C4-2B (cell line): Measurements from ENCODE around the gene MBD3.

Experiments
- H3K27ac ChIP-seq: fragments of 450-650 bp; 2 replicates; pipeline ENCODE4 v1.5.1; 2017
- ZFX ChIP-seq: fragments of 450-650 bp; IDR thresholded peaks from 2 replicates; pipeline ENCODE4 v1.6.1; 2017
- TF ChIP-seq, protein P1 (sequence below): fragments of 450-650 bp; conservative IDR thresholded peaks from 2 replicates; pipeline ENCODE4 v1.5.1; 2017; ENCODE audit warnings: mild to moderate bottlenecking

Gene MBD3

DNA sequence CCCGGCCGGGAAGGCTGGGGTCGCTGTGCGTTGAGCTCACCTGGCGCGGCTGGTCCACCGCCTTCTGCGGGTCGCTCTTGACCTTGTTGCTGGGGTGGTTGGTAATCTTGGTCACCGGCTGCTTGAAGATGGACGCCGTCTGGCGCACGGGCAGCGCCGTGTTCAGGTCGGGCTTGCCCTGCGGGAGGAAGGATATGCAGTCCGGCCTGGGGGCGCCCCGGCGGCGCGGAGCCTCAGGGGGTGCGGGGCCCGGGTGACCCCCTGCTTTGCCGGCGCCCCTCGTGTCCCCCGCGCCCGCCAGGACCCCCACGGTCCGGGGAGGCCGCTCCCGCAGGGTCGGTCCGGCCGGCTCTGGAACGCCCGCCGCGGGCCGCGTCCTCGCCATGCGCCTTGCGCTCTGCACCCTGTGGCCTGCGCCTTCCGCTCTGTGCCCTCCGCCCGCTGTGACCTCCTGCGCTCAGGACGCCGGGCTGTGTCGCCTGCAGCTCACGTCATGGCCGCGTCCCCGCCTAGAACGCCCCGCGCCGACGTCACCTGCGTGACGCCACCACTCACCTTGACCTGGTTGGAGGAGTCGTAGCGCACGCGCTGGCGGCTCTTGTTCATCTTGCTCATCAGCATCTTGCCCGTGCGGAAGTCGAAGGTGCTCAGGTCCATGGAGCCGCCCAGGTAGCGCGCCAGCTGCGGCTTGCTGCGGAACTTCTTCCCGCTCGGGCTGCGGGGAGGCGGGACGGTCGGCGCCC lies 8.0 kb downstream of the MBD3 start:
- no peak overlapping the region for H3K27ac ChIP-seq
- TF ChIP-seq ZFX = no peak
- TF ChIP-seq, protein P1, sequence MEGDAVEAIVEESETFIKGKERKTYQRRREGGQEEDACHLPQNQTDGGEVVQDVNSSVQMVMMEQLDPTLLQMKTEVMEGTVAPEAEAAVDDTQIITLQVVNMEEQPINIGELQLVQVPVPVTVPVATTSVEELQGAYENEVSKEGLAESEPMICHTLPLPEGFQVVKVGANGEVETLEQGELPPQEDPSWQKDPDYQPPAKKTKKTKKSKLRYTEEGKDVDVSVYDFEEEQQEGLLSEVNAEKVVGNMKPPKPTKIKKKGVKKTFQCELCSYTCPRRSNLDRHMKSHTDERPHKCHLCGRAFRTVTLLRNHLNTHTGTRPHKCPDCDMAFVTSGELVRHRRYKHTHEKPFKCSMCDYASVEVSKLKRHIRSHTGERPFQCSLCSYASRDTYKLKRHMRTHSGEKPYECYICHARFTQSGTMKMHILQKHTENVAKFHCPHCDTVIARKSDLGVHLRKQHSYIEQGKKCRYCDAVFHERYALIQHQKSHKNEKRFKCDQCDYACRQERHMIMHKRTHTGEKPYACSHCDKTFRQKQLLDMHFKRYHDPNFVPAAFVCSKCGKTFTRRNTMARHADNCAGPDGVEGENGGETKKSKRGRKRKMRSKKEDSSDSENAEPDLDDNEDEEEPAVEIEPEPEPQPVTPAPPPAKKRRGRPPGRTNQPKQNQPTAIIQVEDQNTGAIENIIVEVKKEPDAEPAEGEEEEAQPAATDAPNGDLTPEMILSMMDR = no peak

DNA sequence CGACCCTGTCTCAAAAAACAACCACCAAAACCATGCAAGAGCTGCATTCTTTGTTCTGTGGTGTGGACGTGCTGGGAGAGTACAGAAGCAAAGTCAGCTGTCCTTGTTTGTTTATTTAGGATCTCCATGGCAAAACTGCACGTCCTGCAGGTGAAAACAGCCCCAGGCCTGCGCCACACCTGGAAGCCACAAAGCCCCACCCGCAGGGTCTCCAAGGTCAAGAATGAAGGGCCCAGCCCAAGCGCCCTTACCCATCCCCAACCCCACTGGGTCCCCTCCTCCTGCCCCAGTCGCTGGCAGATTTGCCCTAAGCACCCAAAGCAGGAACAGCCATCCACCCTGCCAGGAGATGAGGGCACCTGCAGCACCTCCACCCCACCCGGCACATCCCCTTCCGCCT lies 10.5 kb downstream of the MBD3 start:
- TF ChIP-seq, protein P1 = no peak
- H3K27ac ChIP-seq = peak overlapping the region; percentile 51

DNA sequence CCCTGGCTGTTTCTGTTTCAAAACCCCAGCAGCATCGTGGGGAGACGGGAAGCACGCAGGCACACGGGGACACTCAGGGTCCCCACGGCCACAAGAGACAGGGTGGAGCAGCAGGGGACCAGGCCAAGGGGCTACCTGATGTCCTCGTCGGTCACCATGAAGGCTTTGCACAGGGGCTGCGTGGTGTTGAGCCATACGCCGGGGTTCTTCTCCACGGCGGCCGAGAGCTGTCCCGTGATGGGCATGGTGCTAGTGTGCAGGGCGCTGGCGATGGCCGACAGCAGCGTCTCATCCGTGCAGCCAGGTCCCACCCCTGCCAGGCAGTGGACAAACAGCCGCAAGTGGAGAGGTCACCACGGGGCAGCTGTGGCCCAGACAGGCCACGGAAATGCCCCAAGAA lies 11.7 kb downstream of the MBD3 start:
- peak overlapping the region; percentile 51; the same call in 1 of the 2 replicates for H3K27ac ChIP-seq
- no peak for TF ChIP-seq ZFX
- TF ChIP-seq, protein P1 = no peak

DNA sequence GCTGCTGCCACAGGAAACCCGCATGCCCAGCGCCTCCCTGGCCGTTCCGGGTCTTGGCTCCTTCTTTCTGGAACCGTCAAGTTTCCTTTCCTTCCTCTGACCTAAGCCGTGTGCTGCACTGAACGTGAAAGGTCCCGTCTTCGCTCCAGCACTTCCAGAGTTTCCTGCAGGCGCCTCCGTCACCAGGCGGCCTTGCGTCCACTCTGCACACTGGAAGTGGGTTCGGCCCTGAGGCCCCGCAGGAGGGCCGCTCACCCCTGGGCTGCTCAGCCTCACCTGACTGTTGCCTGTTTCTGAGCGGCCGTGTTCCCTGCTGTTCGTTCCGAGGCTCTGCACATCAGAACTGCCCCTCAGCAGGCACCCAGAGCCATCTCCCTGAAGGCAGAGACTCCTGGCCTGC lies 12.3 kb downstream of the MBD3 start:
- TF ChIP-seq, protein P1 = no peak
- TF ChIP-seq ZFX = no peak

DNA sequence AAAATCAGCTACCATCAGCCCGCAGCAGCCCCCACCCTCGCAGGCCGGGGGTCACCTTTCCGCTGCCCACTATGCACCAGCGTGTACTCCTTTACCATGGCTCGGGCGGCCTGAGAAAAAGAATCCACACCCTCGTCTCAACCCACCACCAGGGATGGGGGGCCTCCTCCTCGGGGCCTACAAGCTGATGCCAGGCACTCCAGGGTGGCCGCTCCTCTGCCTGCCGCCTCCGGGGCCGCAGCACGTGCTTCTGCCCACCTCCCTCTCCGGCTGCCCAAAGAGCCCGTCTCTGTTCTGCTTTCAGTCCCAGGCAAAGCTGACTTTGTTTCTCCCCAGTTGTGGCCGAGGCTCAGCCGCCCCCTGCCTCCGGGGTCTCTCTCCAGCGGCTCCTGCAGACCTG lies 13.4 kb downstream of the MBD3 start:
- no peak overlapping the region for H3K27ac ChIP-seq
- no peak for TF ChIP-seq ZFX
- TF ChIP-seq, protein P1 = no peak

More for the DNA sequence above, 12.3 kb downstream of the MBD3 start:
- H3K27ac ChIP-seq = no peak overlapping the region

DNA sequence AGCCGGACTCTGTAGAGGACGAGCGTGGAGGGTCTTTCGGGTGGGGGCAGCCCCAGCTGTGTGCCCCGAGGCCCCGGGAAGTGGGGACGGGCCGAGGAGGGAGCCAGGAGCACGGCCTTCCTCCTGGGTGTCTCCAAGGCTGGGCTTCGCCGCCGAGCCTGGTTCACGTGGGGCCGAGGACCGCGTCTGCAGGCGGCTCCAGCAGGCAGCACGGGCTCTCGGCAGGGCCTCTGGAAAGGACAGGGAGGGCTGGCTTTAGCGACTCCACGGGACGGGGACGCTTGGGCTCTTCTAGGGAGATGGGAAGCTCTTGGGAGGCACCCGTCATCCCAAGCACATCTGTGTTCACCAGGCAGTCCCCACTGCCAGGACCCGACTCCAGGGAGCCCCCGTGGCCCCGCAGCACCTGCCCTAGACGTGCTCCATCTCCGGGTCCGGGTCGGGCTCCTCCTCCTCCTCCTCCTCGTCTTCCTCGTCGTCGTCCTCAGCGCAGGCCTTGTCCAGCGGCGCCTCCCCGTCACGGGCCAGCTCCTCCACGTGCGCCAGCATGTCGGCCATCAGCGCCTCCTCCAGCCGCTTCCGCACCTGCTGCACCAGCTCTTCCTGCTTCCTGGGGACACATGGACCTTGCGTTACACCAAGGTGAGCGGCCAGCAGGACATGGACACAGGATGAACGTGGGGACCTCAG lies 14.6 kb downstream of the MBD3 start:
- no peak overlapping the region for H3K27ac ChIP-seq
- TF ChIP-seq ZFX = no peak
- TF ChIP-seq, protein P1 = no peak
